GM12874 (cell line): ENCODE data around the gene TFPI2.

ENCODE experiments used
- CTCF ChIP-seq: IDR thresholded peaks from 2 replicates; pipeline ENCODE4 v1.5.1; 2011; ENCODE audit warnings: low read depth, mild to moderate bottlenecking, control low read depth, low read length, moderate library complexity; ENCODE audit not compliant: insufficient read depth

TFPI2 gene

DNA sequence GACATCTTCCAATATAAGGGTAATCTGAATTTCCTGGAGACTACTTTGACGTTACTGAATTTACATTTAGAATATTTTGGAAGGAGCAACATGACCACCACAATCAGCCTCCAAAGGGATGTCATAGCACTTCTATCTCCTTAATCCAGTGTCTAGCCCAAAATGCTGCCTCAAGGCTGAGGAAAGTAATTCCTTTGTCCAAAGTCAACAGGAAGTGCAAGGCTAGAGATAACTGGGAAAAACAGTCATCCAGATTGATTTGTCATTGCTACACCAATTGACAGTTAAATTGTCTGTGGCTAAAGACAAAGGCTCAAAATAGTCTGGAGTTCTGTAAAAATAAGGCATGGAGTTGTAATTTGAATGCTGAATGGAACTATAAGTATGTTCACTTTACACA, 3.9 kb upstream of the TFPI2 start:
- TF ChIP-seq CTCF: no peak

DNA sequence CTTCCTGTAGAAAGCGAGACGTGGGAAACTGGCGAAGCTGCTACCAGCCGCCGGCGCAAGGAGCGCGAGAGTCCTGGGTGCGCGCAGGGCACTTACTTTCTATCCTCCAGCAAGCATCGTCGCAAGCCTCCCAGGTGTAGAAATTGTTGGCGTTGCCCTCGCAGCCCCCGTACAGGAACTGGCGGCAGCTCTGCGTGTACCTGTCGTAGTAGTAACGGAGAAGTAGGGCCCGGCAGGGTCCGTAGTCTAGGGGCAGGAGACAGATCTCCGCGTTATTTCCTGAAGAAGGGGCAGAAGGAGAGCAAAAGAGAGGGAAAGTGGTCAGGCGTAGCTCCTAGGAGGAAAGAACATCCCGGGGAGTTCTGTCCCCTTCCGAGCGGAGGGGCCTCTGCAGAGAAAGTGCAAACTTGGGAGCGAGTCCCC, 501 bp downstream of the TFPI2 start:
- no peak for TF ChIP-seq CTCF

DNA sequence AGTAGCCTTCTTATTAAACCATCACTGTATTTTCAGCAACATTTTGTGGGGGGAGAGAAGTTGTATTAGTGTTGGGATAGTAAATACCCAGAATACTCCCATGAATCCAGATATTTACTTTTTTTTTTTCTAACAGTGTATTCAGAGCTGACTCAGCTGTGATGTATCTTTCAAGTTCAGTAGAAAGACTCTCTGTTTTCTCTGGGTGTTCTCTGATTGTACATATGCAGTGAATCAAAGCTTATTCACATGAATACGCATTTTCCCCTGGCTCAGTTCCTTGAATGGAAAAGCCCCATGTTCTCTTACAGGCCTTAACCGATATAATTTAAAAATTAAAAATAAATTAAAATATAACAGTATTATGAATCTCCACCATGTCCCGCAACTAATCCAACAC, 1.3 kb downstream of the TFPI2 start:
- no peak for TF ChIP-seq CTCF

GRCh38 chr7:93884541-93884940, 6.0 kb downstream of the TFPI2 start:
- no peak for TF ChIP-seq CTCF

DNA sequence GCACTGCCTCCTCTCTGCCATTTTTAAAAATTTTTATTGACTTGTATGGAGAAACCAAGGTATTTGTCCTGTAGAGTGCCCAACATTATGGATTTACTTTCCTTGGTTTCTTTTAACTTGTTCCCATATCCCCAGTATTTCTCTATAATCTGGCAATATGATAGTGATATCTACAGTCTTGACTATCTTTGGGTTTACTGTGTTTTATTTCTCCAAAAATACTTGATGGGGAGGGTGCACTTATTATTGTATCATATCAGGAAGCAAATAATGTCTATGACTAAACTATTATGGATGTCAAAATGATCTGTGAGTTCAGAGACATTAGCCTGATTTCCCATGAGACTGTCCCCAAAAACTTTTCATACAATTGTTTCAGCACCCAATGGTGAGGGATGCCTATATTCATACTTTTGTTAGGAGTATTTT, 6.6 kb downstream of the TFPI2 start:
- no peak for TF ChIP-seq CTCF

DNA sequence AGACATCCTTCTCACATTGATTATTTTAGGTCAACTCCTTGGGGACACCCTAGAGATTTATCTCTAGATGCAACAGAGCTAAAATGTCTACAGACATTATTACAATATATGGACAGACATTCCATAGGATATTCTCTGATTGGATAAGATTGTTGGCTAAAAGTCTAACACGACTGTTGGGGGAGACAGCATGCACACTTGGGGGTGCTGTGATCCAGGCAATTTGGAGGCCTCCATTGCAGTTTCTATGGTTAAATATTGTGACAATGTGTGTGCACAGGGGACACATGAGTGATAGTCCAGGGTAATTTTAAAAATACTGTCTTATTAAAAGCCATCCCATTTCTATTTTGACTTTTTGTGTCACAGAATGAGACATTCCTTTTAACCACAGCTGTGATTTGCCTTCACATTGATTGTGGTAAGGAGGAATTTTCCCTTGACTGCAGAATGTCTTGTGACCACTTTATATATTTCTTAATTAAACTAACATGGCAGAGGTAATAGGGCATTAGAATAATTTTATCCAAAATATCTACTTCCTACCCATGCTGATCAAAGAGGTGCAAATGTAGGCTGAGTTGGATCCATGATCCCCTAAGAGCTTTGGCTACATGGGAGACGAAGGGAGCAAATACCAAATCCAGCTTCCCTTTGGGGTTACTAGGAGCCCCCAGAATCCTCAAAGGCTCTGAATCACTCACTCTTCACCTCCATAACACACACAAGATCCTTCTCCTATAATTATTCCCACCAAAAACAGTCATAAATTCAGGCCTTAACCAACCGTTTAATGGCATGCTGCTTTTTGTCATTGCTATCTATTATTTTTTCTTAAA, 7.3 kb downstream of the TFPI2 start:
- TF ChIP-seq CTCF: no peak

- no peak for TF ChIP-seq CTCF
Observed at GRCh38 chr7:93882468-93882867, 8.1 kb downstream of the TFPI2 start.
